D721Med (cell line): ENCODE measurements around the gene RSPH1.

ENCODE experiments used
- DNase-seq: peaks from one replicate; pipeline ENCODE4 v3.0.0; 2011; ENCODE audit warnings: low spot score; ENCODE audit not compliant: insufficient read length
- FAIRE-seq: peaks from 2 replicates; lab custom pipeline; 2011; peaks lifted over from hg19 to GRCh38; lab: Jason Lieb, UNC
- TF ChIP-seq, protein P1 (sequence below): IDR thresholded peaks from 2 replicates; pipeline ENCODE4 v1.5.1; 2012; ENCODE audit warnings: mild to moderate bottlenecking, control low read depth; ENCODE audit not compliant: insufficient read depth; ENCODE audit errors: missing control alignments

RSPH1 gene

GRCh38 chr21:42447732-42448131 is 48.3 kb downstream of the RSPH1 start:
- no peak for FAIRE-seq

GRCh38 chr21:42447182-42447581 is 48.8 kb downstream of the RSPH1 start:
- FAIRE-seq (no peak), DNase-seq (no peak)
- TF ChIP-seq, protein P1, sequence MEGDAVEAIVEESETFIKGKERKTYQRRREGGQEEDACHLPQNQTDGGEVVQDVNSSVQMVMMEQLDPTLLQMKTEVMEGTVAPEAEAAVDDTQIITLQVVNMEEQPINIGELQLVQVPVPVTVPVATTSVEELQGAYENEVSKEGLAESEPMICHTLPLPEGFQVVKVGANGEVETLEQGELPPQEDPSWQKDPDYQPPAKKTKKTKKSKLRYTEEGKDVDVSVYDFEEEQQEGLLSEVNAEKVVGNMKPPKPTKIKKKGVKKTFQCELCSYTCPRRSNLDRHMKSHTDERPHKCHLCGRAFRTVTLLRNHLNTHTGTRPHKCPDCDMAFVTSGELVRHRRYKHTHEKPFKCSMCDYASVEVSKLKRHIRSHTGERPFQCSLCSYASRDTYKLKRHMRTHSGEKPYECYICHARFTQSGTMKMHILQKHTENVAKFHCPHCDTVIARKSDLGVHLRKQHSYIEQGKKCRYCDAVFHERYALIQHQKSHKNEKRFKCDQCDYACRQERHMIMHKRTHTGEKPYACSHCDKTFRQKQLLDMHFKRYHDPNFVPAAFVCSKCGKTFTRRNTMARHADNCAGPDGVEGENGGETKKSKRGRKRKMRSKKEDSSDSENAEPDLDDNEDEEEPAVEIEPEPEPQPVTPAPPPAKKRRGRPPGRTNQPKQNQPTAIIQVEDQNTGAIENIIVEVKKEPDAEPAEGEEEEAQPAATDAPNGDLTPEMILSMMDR = no peak

More at GRCh38 chr21:42447732-42448131, 48.3 kb downstream of the RSPH1 start:
- TF ChIP-seq, protein P1 = no peak
- DNase-seq = no peak

GRCh38 chr21:42446531-42446930 is 49.5 kb downstream of the RSPH1 start:
- DNase-seq (no peak), FAIRE-seq (no peak)
- TF ChIP-seq, protein P1 = no peak

GRCh38 chr21:42445311-42445710 is 50.7 kb downstream of the RSPH1 start:
- no peak for FAIRE-seq
- TF ChIP-seq, protein P1 = no peak
- no peak for DNase-seq

DNA sequence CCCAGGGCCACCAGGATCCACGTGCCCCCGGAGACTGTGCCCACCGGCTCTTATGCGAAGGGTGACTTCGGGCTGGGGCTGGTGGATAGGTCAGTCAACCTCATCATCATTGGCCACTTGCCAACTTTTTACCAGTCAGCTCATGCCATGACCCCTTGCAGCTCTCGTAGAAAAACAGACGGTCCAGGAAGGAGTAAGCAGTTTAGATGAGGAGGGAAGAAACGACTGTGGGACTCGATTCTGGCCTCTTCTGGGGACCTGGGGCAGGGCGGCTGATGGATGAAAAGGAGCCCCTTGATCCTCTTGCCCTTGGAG is 51.3 kb downstream of the RSPH1 start:
- no peak for DNase-seq
- TF ChIP-seq, protein P1 = no peak
- no peak for FAIRE-seq

DNA sequence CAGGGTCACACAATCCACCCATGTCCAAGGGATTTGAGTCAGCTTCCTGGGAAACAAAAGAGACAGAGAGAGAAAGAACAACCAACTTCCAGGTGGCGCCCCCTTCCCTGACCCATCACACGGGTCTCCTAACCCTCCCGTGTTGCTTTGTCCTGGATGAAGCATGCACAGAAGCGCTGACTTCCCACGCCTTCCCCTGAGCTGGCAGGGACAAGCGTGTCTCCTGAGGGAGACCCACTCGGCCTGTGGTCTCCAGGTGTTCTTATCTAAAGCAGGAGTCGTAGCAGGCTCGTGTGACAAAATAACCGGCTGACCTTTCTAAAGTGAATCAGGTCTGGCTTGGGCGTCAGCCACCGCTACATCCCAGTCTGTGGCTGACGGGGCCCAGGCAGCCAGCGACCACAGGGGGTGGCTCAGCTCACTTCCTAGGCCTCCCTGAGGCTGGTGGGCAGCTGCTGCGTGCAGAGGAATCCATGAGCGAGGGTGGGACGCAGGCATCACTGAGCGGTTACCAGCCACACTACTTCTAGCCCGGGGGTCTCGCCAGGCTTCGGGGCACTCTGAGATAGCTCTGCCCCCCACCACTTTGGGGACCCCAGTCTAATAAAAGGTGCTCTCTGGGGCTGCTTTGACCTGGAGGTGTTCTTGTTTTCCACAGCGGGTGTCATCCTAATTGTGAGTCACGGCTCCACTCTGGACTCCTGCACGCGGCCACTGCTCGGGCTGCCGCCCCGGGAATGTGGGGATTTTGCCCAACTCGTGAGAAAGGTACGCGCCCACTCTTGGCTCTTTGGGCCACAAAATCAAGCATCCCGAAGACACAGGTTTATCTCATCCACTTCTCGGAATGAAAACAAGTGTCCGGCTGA is 51.9 kb downstream of the RSPH1 start:
- DNase-seq = no peak
- FAIRE-seq = no peak
- TF ChIP-seq, protein P1 = no peak

DNA sequence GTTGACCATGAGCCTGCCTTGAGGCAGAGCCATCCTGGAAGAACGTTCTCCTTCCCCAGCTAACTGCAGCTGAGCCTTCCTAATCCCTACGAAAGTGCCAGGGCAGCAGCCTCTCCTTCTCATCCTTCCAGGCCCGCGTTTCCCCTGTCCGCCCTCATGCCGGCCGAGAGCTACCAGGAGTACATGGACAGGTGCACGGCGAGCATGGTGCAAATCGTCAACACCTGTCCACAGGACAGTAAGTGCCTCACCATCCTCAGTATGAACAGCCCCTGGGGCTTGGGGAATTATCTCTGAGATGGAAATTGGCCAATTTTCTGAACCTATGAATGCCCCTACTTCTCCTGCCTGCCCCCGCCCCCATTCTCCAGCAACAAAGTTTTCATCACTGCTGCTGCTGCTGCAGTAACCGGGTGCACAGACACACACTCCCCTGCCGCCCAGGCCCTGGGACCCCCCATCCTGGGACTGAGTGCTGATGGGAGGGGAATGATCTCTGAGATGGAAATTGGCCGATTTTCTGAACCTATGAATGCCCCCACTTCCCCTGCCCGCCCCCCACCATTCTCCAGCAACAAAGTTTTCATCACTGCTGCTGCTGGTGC is 52.7 kb downstream of the RSPH1 start:
- TF ChIP-seq, protein P1 = no peak
- DNase-seq = no peak
- FAIRE-seq = no peak
